Astrocyte of the spinal cord (primary cell): ENCODE data around the gene POFUT2.
A peak's percentile ranks its signal among the peaks of the same experiment; 100 is the strongest.

ENCODE experiments used
- DNase-seq: peaks from one replicate; pipeline ENCODE4 v3.0.0; 2011; ENCODE audit warnings: low read depth, low spot score
- H3K4me3 ChIP-seq: 2 replicates; pipeline ENCODE4 v1.5.1; 2011; ENCODE audit warnings: low read depth, mild to moderate bottlenecking, low read length, moderate library complexity
- CTCF ChIP-seq: IDR thresholded peaks from 2 replicates; pipeline ENCODE4 v1.5.1; 2012; ENCODE audit warnings: low read depth, mild to moderate bottlenecking, low read length, inconsistent platforms
- in situ Hi-C: cut with HindIII; loops from 2 replicates; pipeline ENCODE4 v1.10.0; 2017; ENCODE audit warnings: low sequenced_read_pairs

The POFUT2 gene

GRCh38 chr21:45241357-45241756 is 46.3 kb downstream of the POFUT2 start:
- H3K4me3 ChIP-seq, result no peak overlapping the region
- DNase-seq, result no peak
- in situ Hi-C loops, result no loop called here
- TF ChIP-seq CTCF, result no peak

- in situ Hi-C loops, result no loop called here
- no peak for TF ChIP-seq CTCF
- H3K4me3 ChIP-seq, result no peak overlapping the region
- DNase-seq, result no peak
Observed at GRCh38 chr21:45237401-45237800, 50.3 kb downstream of the POFUT2 start.

GRCh38 chr21:45236481-45236880 is 51.2 kb downstream of the POFUT2 start:
- H3K4me3 ChIP-seq, result no peak overlapping the region
- no peak for TF ChIP-seq CTCF
- no peak for DNase-seq
- in situ Hi-C loops, result no loop called here

- no peak overlapping the region for H3K4me3 ChIP-seq
- in situ Hi-C loops, result no loop called here
- TF ChIP-seq CTCF, result no peak
- DNase-seq, result no peak
Observed at GRCh38 chr21:45235488-45235887, 52.2 kb downstream of the POFUT2 start.

GRCh38 chr21:45234965-45235364 is 52.7 kb downstream of the POFUT2 start:
- no peak overlapping the region for H3K4me3 ChIP-seq
- no peak for DNase-seq
- TF ChIP-seq CTCF, result no peak
- in situ Hi-C loops, result no loop called here

- TF ChIP-seq CTCF, result no peak
- in situ Hi-C loops, result no loop called here
- DNase-seq, result no peak
- H3K4me3 ChIP-seq, result peak overlapping the region; percentile 12
Observed at GRCh38 chr21:45234127-45234526, 53.6 kb downstream of the POFUT2 start.

GRCh38 chr21:45231705-45232104 is 56.0 kb downstream of the POFUT2 start:
- in situ Hi-C loops, result no loop called here
- no peak overlapping the region for H3K4me3 ChIP-seq
- no peak for DNase-seq
- no peak for TF ChIP-seq CTCF
